ELF-1 (cell line): Measurements from ENCODE around the gene RGS4.
"Not testable (repeated sequence)": the region's sequence is repeated elsewhere in the genome, so short reads cannot be mapped to it uniquely, and the experiment has no call there.

Experiments
- DNase-seq: peaks from one replicate; pipeline ENCODE4 v3.0.0-alpha.2; 2016; ENCODE audit warnings: low read depth, low spot score

Gene RGS4

DNA sequence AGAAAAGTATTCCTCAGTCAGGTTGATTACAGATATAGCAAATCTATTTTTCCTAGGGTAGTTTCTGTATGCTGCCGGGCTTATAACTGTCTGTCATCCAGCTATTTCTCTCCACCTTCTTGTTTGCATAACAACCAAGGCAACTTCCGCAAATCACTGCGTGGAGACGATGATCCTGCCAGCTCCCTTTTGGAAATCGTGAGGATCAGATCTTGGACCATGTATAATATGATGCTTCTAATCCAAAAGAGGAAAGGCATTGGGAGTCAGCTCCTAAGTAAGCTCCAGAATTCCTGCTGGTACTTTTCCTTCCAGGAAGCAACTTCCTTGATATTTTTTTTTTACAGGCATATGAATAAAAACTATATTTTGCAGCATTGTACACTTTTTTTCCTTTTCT lies 445 bp upstream of the RGS4 start:
- DNase-seq: no peak

DNA sequence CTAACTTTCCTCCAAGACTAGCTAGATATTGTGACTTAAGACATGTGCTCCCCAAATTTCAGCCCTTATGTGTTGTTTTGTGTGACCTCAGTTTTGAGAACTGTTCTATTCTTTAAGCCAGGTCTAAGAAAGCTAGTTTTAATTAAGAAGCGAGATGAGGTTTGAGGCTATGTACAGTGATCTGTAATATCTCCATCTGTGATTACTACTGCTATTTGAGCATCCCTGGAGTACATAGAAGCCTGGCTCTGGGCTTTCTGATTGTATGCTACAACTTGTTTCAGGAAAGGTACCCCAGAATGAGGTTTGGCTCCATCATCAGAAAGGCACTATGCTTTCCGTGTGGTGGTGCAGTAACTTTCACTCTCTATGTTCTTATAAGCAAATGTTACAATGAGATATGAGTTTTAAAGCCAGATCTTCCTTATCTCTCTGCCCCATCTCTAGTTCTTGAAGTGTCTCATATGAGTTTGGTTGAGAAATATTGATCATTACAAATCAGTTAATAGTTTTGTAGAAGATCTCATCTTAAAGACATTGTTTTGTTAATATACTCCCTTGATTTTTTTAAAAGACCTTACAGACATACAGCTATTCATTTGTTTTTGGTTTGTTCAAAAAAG lies 605 bp downstream of the RGS4 start:
- no peak for DNase-seq

DNA sequence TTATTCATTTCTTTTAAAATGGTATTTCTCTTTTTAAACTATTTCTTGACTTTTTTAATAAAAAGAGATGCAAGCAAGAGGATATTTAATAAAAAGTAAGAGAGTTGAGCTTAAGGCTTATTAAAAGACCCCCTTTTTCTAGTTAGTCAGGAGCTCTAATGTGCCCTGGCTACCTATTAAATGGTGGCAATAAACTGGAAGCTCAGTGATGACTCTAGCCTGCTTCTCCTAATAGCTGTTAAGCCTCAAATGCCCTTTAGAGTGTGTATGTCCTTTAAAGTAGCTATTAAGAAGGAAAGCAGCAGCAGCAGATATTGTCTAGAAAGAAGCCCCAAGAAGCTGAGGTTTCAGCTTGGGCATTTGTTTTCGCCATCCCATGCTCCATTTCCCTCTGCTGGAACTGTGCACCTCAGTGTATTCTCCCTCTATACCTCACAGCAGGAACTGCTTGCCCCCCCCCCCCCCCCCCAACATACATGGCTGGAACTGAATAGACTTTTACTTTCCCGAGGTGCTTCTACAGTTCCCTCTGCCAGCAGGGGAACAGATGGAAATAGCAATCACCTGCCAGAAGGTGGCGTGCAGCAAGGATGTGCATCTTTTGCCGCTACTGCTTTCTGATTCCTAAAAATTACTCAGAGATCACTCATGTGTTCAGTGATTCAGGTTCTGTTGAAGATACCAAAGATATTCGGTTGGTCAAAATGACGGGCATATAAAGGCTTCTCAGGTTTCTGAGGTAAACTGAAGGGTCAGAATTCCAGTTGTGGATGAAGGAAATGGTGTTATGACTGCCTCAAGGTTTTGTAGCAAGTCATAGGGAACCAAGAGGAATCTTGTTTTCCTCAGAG lies 2.5 kb downstream of the RGS4 start:
- peak; percentile 44 for DNase-seq

GRCh38 chr1:163072658-163073057 lies 3.5 kb downstream of the RGS4 start:
- no peak for DNase-seq

DNA sequence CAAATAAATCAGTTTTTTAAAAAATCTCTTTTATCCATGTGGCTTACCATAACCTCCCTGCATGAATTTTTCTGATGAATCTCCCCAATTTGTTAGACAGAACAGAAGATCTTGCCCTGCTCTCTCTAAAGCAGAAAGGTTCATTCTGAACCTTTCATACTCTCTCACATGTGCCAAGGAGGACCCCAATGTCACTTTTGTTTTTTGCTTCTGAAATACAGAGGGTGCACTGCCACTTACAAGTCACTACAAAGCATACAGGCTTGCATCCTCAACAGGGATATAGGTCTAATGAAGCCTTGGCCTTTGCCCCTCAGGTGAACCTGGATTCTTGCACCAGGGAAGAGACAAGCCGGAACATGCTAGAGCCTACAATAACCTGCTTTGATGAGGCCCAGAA lies 4.8 kb downstream of the RGS4 start:
- DNase-seq: no peak

- no peak for DNase-seq
Measured at GRCh38 chr1:163074716-163075284, 5.6 kb downstream of the RGS4 start.

DNA sequence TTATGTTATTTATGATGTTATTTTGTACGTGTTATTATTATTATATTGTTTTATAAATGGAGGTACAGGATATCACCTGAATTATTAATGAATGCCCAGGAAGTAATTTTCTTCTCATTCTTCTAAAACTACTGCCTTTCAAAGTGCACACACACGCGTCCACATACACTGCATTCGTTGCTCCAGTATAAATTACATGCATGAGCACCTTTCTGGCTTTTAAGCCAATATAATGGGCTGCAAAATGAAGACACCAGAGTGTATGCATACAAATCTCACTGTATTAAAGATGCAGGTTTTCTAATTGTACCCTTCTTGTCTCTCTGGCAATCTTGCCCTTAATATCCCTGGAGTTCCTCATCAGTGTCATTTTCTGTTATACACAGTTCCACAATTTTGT lies 6.9 kb downstream of the RGS4 start:
- DNase-seq: no peak

GRCh38 chr1:163076446-163076845 lies 7.3 kb downstream of the RGS4 start:
- no peak for DNase-seq

- no peak for DNase-seq
Measured at GRCh38 chr1:163076981-163077761, 8.0 kb downstream of the RGS4 start.

GRCh38 chr1:163082971-163083370 lies 13.8 kb downstream of the RGS4 start:
- no peak for DNase-seq

GRCh38 chr1:163083690-163084089 lies 14.5 kb downstream of the RGS4 start:
- no peak for DNase-seq

DNA sequence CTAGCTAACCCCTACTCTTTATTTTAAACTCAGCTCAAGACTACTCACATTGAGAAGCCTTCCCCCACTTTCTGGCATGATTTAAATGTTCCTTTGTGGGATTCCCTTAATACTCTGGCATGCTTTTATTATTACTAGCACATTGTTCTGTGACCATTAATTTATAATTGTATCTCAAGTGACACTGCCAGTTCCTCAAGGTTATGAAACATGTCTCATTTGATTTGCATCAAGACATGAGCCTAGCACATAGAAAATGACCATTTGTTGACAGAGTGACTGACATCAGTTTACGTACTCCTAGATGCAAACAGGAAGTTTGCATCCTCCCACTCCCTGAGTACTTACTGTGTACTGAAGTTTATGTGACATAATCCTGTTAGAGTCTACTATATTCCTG lies 15.2 kb downstream of the RGS4 start:
- no peak for DNase-seq

DNA sequence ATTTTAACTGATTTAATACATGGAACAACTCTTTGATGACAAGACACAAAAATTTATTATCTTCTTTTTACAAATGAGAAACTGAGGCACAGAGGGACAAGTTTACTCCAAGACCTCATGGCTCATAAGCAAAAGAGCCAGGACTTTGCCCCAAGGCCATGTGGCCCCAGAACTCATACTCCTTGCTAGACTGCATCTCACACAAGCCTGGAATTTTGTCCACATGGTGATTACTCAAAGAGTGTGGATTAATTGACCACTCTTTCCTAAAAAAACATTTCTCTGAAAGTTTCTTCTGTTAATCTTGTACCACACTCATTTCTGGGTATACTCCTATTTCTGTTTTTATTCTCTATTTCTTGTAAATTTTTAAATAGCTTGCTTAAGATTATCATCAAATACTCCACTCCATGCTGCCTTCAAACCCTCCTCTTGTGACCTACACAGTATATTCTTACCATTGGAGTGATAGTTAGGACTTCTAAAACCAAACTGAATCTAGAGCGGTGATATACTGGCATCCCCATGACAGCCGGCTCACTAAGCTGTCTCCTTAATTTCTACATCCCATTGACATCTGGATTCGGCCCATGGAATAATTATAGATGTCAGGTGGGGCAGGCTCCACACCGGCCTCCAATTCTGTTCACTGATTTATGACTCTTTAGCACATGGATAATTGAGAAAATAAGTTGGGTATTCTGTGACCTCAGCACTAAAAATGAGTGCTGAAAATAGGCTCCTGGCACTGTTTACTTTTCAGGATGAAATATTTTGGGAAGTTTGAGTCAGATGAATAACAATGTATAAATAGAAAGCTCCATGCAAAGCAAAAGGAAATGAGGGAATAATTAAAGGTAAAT lies 16.1 kb downstream of the RGS4 start:
- no peak for DNase-seq

DNA sequence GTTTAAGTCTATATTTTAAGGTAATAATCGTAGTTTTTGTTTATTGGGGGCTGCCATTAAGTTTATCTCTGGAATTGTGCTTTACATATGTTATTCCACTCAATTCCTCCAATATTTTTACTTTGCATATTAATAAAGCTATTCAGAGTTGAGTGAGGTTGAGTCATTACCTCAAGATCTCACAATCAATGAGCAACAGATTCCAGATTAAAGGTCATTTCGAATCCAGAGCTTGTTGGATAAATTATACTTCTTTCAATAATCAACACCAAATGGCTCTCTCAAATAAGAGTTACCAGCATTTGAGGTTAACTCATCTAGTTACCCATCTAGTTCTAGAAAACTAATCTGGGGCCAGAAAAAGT lies 16.7 kb downstream of the RGS4 start:
- no peak for DNase-seq

DNA sequence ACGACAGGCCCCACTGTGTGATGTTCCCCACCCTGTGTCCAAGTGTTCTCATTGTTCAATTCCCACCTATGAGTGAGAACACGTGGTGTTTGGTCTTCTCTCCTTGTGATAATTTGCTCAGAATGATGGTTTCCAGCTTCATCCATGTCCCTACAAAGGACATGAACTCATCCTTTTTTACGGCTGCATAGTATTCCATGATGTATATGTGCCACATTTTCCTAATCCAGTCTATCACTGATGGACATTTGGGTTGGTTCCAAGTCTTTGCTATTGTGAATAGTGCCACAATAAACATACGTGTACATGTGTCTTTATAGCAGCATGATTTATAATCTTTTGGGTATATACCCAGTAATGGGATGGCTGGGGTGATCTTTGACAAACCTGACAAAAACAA lies 20.0 kb downstream of the RGS4 start:
- not testable (repeated sequence) for DNase-seq

DNA sequence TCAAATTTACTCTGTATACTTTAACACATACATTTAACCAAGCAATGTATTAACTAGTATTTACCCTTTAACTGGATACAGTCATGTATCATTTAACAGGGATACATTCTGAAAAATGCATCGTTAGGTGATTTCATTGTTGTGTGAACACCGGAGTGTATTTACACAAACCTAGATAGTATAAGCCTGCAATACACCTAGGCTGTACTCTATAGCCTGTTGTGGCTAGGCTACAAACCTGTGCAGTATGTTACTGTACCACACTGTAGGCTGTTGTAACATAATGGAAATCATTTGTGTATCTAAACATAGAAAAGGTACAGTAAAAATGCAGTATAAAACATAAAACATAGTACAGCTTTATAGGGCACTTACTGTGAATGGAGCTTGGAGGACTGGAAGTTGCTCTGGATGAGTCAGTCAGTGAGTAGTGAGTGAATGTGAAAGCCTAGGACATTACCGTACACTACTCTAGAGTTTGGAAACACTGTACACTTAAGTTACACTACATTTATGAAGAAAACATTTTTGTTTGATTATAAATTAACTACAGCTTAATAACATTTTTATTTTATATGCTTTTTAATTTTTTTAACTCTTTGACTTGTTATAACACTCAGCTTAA lies 21.3 kb downstream of the RGS4 start:
- DNase-seq: no peak

DNA sequence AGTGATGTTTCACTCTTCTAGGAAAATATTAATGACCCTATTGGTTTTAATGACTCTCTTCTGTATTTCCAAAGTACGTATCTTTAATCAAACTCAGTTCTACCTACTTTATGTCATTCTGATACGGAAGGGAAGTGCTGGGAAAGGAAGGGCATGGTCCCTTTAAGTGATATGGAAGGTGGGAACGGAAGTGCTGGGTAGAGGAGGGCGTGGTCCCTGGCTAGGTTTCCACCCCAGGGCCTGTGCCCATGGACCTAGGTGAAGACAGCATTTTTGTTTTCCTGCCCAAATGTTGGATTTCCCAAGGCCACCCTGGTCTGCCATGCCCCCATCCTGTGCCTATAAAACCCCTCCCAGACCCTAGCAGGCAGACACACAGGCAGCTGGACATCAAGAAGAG lies 24.0 kb downstream of the RGS4 start:
- DNase-seq: no peak

DNA sequence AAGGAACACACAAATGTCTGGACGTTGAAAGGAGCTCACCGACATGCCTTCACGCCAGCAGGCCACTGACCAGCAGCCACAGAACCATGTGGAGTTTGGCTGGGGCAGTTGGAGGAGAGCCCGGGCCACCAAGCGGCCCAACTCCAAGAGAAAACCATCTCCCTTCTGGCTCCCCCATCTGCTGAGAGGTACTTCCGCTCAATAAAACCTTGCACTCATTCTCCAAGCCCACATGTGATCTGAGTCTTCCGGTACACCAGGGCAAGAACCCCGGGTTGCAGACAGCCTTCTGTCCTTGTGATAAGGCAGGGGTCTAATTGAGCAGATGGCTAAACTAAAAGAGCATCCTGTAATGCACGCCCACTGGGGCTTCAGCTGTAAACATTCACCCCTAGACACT lies 24.4 kb downstream of the RGS4 start:
- no peak for DNase-seq

DNA sequence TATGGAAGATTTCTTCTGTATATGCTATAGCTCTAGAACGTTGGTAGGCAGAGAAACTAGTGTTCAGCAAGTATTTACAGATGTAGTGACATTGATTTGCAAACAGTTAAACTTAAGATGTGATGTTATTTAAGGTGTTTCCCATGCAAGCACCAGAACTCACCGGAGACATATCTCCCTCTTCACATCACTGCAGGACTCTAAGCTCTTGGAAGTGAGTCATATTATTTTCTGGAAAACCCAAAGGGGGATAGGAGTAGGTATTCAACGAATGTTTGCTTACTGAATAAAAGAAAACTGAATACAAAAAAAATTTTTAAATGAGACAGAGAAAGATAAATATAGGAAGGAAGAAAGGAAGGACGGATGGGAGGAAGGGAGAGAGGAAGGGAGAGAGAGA lies 25.0 kb downstream of the RGS4 start:
- DNase-seq: no peak

DNA sequence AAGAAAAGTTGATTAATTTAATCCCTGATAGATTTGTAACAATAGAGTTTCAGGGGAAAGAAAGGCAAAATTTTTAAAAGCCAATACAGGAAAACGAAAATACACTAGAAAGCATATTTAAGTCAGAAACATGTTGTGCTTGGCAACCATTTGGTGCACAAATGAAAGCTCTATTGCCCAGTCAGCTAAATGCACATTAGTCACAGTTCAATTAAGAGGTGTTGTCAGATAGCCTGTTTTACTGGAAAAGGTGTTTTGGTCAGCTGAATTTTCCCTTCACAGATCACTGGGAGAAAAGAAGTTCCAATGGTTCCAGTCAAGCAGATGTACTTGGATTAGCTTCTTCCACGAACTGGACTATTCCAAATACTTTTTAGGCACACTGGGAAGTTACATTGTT lies 25.4 kb downstream of the RGS4 start:
- no peak for DNase-seq

DNA sequence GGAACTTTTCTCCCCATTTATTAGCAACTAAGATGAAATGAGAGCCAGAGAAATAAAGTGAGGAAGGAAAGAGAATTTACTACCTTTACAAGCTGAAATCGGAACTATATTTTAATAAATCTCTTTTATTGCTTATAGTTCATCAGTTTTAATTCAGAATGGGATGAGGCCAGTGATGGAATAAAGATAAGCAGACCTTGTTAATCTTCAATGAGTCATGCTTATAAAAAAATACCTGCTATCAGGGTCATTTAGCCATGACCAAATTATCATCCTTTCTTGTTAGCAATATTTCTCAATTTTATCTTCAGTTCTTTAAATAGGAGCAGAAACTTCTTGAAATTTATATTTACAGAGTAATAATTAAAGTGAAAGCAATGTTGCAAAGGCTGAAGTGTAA lies 26.1 kb downstream of the RGS4 start:
- no peak for DNase-seq
